GM18502 (cell line): Measurements from ENCODE around the gene EAF1.
"Not testable (repeated sequence)": the region's sequence is repeated elsewhere in the genome, so short reads cannot be mapped to it uniquely, and the experiment has no call there.

ENCODE experiments used
- ATAC-seq: cut with Tn5 transposase; IDR thresholded peaks from one replicate; pipeline ENCODE4 v1.9.1; 2021; ENCODE audit warnings: mild to moderate bottlenecking; ENCODE audit not compliant: unreplicated experiment, poor library complexity

Gene EAF1

DNA sequence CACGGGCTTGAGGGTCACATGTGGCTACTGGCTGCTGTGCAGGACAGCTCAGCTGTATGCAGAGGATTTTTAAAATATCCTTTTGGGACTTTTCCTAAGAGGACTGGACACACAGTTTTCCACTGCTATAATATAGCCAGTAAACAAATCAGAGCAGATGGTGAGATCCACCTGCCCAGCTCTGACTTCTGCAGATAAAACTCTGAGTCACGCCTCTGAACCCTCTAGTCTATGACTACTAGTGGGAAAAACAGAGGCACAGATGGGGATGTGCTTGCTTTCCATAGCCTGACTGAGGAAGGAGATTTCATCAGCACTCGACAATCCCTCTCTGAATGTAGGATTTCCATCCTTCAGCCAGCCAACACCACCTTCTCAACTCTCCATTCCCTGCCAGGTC lies 49.0 kb downstream of the EAF1 start:
- ATAC-seq: no peak

GRCh38 chr3:15477951-15478639 lies 50.7 kb downstream of the EAF1 start:
- ATAC-seq: no peak

DNA sequence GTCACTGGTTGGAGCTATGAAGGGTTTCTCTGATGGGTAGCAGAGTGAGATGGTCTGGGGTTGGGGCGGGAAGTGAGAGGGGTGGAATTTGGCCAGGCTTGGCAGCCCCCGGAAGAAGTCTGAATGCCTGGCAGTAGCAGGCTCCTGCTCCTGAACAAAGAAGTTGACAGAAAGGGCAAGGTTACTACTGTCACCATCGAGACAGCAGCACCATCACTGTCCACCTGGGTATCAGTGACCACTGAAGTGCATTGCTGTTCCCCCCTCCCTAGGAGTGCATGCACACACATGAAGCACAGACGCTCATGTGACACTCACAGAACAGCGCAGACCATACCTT lies 51.2 kb downstream of the EAF1 start:
- ATAC-seq: no peak

- ATAC-seq: no peak
Observed at GRCh38 chr3:15479400-15480224, 52.2 kb downstream of the EAF1 start.

DNA sequence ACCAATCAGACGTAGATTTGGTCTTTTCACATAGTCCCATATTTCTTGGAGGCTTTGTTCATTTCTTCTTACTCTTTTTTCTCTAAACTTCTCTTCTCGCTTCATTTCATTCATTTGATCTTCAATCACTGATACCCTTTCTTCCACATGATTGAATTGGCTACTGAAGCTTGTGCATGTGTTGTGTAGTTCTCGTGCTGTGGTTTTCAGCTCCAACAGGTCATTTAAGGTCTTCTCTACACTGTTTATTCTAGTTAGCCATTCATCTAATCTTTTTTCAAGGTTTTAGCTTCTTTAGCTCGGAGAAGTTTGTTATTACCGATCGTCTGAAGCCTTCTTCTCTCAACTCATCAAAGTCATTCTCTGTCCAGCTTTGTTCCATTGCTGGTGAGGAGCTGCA lies 57.2 kb downstream of the EAF1 start:
- ATAC-seq: not testable (repeated sequence)

DNA sequence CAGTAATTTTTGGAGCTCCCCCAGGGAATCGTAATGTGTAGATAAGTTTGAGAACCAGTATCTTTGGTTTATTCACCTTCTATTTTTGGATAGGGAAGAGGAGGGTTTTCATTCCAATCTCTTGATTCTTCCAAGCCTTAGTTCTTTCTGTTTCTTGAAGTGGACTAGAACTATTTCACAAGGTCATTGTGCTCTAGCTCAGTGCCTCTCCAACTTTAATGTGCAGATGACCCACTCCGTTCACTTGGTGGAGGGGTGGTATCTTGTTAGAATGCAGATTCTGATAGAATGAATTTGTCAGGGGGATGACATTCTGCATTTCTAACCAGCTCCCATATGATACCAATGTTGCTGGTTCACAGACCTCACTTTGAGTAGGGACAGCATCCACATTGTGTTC lies 58.6 kb downstream of the EAF1 start:
- ATAC-seq: no peak

DNA sequence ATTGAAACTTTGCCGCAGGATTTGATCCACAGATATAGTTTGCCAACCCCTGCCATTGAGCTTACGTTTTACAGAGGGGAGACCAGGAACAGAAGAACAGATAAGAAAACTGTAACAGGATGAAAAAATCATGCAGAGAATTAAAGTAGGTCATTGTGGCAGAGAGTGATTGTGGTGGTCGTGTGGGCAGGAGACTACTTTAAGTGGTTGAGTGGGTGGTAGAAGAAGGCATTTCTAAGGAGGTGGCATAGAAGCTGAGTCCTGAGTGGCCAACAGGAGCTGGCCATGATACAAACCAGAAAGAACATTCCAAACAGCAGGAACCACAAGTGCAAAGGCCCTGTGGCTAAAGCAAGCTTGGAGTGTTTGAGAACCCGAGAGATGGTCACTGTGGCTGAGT lies 59.6 kb downstream of the EAF1 start:
- ATAC-seq: no peak

GRCh38 chr3:15488002-15488401 lies 60.6 kb downstream of the EAF1 start:
- ATAC-seq: no peak

DNA sequence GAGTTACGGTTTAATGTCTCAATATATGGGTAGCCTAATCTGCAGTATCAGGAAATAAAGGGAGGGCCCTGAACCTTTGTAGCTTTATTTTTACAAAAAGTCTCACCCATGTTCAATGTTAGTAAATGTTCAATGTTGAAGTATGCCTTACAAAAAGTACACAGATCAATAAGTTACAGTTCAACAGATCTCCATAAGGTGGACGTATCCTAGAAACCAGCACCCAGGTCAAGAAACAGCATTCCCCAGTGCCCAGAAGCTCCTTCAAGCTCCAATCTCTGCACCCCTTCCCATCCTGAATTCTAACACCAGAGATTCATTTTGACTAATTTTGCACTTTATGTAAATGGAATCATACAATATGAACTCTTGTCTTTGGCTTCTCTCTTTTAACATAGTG lies 62.8 kb downstream of the EAF1 start:
- ATAC-seq: no peak

GRCh38 chr3:15491143-15491542 lies 63.7 kb downstream of the EAF1 start:
- no peak for ATAC-seq
